ENCODE measurements around the gene MEIOB. TPM values are rescaled to one million over a fixed set of nuclear protein-coding genes. Genes with fewer than 3 reads are reported as not detected.
A peak's percentile ranks its signal among the peaks of the same experiment; 100 is the strongest.

The MEIOB gene
- total RNA-seq, 1 experiment from 2014 or later: not detected

- ChIA-PET POLR2A (interaction anchor here (1.0 to 5.2 kb wide), 3 partner anchors 8 to 104 kb away, joined by 3 to 33 read pairs (median 4); partner anchors contain the start of genes FAHD1, HAGH and MSRB1), CTCF (interaction anchor here (0.6 to 1.0 kb wide), 2 partner anchors 19 to 90 kb away, joined by 3 read pairs; no protein-coding TSS in a partner anchor)
- no peak overlapping the region for H3K27ac Mint-ChIP-seq (ENCODE audit: low read depth, unreplicated experiment)
- H3K27me3 Mint-ChIP-seq (ENCODE audit: insufficient read depth, unreplicated experiment): no peaks in the 10 kb centered on the region
- no peaks in the 10 kb centered on the region for H3K36me3 Mint-ChIP-seq (ENCODE audit: insufficient read depth, unreplicated experiment)
- H3K9me3 Mint-ChIP-seq (ENCODE audit: unreplicated experiment): no peaks in the 10 kb centered on the region
- H3K4me1 Mint-ChIP-seq (ENCODE audit: insufficient read depth, unreplicated experiment): no peaks in the 10 kb centered on the region
- no TSS peak for BruUV-seq (replicated peaks)
- no peak for DNase-seq (ENCODE audit: unreplicated experiment)
- TF ChIP-seq, protein P1, sequence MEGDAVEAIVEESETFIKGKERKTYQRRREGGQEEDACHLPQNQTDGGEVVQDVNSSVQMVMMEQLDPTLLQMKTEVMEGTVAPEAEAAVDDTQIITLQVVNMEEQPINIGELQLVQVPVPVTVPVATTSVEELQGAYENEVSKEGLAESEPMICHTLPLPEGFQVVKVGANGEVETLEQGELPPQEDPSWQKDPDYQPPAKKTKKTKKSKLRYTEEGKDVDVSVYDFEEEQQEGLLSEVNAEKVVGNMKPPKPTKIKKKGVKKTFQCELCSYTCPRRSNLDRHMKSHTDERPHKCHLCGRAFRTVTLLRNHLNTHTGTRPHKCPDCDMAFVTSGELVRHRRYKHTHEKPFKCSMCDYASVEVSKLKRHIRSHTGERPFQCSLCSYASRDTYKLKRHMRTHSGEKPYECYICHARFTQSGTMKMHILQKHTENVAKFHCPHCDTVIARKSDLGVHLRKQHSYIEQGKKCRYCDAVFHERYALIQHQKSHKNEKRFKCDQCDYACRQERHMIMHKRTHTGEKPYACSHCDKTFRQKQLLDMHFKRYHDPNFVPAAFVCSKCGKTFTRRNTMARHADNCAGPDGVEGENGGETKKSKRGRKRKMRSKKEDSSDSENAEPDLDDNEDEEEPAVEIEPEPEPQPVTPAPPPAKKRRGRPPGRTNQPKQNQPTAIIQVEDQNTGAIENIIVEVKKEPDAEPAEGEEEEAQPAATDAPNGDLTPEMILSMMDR (IDR thresholded peaks at IDR 0.05; ENCODE audit: unreplicated experiment): no peak
- intact Hi-C loops (cut with micrococcal nuclease): no loop called here
- H3K4me3 Mint-ChIP-seq (ENCODE audit: unreplicated experiment): no peak overlapping the region
Measured at GRCh38 chr16:1839554-1839953, 32.4 kb downstream of the MEIOB start.

GRCh38 chr16:1834096-1834495 lies 37.9 kb downstream of the MEIOB start:
- Mint-ChIP-seq H3K4me1 (ENCODE audit: insufficient read depth, unreplicated experiment) (peaks cover 13% of the 10 kb centered on the region), H3K9me3 (ENCODE audit: unreplicated experiment) (no peaks in the 10 kb centered on the region), H3K27me3 (ENCODE audit: insufficient read depth, unreplicated experiment) (no peaks in the 10 kb centered on the region), H3K4me3 (ENCODE audit: unreplicated experiment) (no peak overlapping the region), H3K36me3 (ENCODE audit: insufficient read depth, unreplicated experiment) (peaks cover 9% of the 10 kb centered on the region), H3K27ac (ENCODE audit: low read depth, unreplicated experiment) (peak overlapping the region; percentile 44)
- intact Hi-C loops (cut with micrococcal nuclease): no loop called here
- CTCF ChIA-PET: no interaction called here
- POLR2A ChIA-PET: interaction anchor here (0.6 to 1.6 kb wide), 4 partner anchors 51 to 321 kb away, joined by 3 to 7 read pairs (median 6); partner anchors contain the start of genes EME2, MRPS34, NUBP2 and SPSB3
- TF ChIP-seq, protein P1 (IDR thresholded peaks at IDR 0.05; ENCODE audit: unreplicated experiment): no peak
- DNase-seq (ENCODE audit: unreplicated experiment): no peak
- no TSS peak for BruUV-seq (replicated peaks)

- Mint-ChIP-seq H3K36me3 (ENCODE audit: insufficient read depth, unreplicated experiment) (peaks cover 12% of the 10 kb centered on the region), H3K4me3 (ENCODE audit: unreplicated experiment) (no peak overlapping the region), H3K9me3 (ENCODE audit: unreplicated experiment) (no peaks in the 10 kb centered on the region), H3K4me1 (ENCODE audit: insufficient read depth, unreplicated experiment) (peaks cover 17% of the 10 kb centered on the region), H3K27ac (ENCODE audit: low read depth, unreplicated experiment) (peak overlapping the region; percentile 44), H3K27me3 (ENCODE audit: insufficient read depth, unreplicated experiment) (no peaks in the 10 kb centered on the region)
- DNase-seq (ENCODE audit: unreplicated experiment): no peak
- ChIA-PET CTCF (interaction anchor here (0.6 kb wide), 1 partner anchor 109 kb away, joined by 3 read pairs; no protein-coding TSS in a partner anchor), POLR2A (interaction anchor here (1.4 to 1.6 kb wide), 3 partner anchors 29 to 322 kb away, joined by 5 to 8 read pairs (median 7); partner anchors contain the start of genes NUBP2, SPSB3 and TRAF7)
- BruUV-seq (replicated peaks): no TSS peak
- TF ChIP-seq, protein P1 (IDR thresholded peaks at IDR 0.05; ENCODE audit: unreplicated experiment): no peak
- intact Hi-C loops (cut with micrococcal nuclease): no loop called here
Measured at GRCh38 chr16:1832838-1833454, 39.0 kb downstream of the MEIOB start.

DNA sequence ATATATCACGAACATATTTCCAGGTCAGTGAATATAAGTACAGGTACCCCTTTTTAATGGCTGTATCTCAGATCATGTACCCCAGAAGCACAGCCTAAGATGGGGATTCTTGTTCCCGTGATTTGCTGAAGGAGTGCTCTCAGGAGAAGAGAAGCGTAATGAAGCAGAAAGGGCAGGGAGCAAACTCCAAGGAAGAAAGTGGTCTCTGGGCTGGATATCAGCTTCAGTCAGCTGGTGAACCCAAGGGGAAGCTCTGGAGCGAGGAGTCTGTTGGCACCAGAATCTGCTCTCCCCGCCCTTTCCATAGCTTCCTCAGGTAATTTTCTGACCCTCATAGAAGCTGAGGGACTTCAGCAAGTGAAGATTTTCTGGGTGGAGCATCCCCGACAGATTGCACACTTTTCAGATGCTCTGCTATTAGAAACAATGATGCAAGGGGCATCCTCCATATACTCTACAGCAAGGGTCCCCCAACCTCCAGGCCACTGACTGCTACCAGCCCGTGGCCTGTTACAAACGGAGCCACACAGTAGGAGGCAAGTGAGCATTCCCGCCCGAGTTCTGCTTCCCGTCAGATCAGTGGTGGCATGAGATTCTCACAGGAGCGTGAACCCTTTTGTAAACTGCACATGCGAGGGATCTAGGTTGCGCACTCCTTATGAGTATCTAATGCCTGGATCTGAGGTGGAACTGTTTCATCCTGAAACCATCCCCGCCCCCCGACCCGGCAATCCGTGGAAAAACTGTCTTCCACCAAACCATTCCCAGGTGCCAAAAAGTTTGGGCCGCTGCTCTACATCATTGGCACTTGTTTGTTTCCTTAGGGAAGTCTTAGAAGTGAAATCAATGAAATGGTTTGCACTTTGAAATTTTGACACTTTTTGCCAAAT lies 40.5 kb downstream of the MEIOB start:
- no peak for DNase-seq (ENCODE audit: unreplicated experiment)
- Mint-ChIP-seq H3K4me3 (ENCODE audit: unreplicated experiment) (no peak overlapping the region), H3K4me1 (ENCODE audit: insufficient read depth, unreplicated experiment) (peaks cover 17% of the 10 kb centered on the region), H3K27ac (ENCODE audit: low read depth, unreplicated experiment) (no peak overlapping the region), H3K27me3 (ENCODE audit: insufficient read depth, unreplicated experiment) (no peaks in the 10 kb centered on the region), H3K36me3 (ENCODE audit: insufficient read depth, unreplicated experiment) (peaks cover 18% of the 10 kb centered on the region), H3K9me3 (ENCODE audit: unreplicated experiment) (no peaks in the 10 kb centered on the region)
- TF ChIP-seq, protein P1 (IDR thresholded peaks at IDR 0.05; ENCODE audit: unreplicated experiment): no peak
- intact Hi-C loops (cut with micrococcal nuclease): no loop called here
- POLR2A ChIA-PET: interaction anchor here (0.7 kb wide), 1 partner anchor 1174 kb away, joined by 4 read pairs; no protein-coding TSS in a partner anchor
- no TSS peak for BruUV-seq (replicated peaks)
- CTCF ChIA-PET: interaction anchor here (0.8 kb wide), 1 partner anchor 98 kb away, joined by 3 read pairs; no protein-coding TSS in a partner anchor
